ENCODE data around the gene OLFM2.
A peak's percentile ranks its signal among the peaks of the same experiment; 100 is the strongest.
"Not testable (repeated sequence)": the region's sequence is repeated elsewhere in the genome, so short reads cannot be mapped to it uniquely, and the experiment has no call there.

OLFM2 gene

DNA sequence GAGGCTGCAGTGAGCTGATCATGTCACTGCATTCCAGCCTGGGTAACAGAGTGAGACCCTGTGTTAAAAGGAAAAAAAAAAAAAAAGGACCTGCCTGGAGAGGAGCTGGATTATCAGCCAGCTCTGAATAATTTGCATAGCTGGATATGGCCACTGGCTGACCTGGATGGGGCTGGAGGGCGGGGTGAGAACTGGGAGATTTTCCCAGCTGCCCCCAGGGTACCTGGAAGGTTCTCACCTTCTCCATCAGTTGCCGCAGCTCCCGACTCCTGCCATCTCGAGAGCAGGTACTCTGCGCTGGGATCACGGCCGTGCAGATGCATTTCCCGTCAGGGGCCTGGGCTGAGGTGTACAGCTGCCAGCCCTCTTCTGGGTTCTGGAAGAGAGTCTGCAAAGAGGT is 75.9 kb downstream of the OLFM2 start:
- DNase-seq = no peak

DNA sequence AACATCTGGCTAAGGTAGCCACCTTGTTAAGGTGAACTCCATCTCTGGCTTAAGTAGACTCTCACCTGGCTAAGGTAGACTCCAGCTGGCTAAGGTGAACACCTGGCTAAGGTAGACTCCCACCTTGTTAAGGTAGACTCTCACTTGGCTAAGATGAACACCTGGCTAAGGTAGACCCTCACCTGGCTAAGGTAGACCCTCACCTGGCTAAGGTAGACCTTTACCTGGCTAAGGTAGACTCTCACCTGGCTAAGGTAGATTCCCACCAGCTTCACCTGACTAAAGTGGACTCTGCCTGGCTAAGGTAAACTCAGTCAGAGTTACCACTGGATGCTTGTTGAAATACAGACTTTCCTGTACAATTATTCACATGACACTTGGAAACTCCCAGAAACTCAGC is 77.5 kb downstream of the OLFM2 start:
- DNase-seq = peak in 1 of 4 experiments; percentile 8

DNA sequence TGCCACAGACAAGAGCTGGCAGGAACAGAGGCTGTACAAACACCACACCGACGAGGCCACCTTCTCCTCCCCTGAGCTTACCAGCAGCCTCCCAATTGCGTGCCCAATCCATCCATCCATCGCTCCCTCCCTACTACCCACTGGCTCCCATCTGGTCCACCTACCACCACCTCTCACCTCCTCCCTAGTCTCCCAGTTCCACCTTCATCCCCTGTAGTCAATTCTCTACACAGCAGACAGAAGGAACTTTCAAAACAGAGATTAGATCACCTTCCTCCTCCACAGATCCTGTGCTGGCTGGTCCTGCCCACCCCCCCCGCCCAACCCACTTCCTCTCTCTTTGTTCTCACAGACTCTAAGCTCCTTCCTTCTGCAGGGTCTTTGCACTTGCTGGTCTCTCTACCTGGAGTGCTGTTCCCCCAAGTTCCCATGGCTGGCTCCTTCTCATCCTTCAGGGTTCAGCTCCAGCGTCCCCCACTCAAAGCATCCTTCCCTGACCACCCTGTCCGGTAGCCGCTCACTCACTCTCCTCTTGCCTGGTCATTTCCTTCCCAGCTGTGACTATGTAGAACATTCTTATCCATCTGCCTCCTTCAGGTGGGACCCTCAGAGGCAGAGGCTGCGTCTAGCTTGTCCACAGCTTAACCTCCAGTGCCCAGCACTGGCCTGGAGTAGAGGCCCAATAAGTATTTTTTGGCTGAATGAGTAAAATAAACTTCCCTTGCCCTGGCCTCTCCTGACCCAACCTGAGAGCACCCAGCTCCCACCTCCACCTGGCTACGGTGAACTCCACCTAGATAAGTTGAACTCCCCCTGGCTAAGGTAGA is 78.2 kb downstream of the OLFM2 start:
- DNase-seq = peak; percentile 4 to 47 (median 32)

DNA sequence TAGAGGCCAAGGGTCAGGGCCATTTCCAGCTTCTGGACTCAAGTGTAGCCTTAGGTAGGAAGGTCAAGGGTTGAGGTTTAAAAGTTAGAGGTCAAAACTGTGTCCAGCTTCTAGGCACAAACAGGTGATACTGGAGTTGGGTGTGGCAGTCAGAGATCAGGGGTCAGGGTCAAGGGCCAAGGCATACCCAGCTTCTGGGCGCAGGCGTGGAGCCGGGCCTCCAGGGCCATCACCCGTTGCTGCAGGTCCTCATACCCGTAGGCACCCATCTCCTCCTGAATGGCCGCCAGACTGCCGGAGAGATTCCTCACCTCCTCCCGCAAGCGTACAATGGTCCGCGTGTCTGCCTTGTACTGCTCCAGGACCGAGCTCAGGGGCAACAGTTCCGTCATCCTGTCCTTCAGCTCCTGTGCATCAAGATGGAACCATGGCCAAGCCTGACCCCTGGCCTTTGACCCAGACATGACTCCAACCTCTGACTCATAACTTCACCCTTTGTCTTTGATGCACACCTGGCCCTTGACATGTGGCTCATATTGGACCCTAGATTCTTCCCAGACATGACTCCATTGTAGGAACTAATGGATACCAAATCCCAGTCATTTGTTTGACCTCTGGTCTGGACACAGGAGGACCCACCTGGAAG is 79.1 kb downstream of the OLFM2 start:
- DNase-seq = no peak

DNA sequence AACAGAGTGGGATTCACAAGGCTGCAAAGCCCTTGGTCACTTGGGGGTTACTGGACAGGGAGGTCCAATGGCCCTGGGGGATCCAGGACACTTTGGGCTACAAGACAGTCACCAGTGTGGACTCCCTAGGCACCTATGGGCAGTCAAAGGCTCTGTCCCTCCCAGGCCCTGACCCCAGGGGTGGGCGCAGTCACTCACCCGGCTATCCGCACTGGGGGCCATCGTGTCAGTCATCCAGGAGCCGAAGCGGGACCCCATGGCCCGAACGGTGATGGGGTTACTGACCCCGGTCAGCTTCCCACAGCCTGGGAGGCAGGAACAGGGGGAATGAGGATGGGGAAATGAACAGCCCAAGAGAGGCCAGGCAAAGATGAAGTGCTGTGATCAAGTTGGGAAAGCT is 79.7 kb downstream of the OLFM2 start:
- DNase-seq = no peak

DNA sequence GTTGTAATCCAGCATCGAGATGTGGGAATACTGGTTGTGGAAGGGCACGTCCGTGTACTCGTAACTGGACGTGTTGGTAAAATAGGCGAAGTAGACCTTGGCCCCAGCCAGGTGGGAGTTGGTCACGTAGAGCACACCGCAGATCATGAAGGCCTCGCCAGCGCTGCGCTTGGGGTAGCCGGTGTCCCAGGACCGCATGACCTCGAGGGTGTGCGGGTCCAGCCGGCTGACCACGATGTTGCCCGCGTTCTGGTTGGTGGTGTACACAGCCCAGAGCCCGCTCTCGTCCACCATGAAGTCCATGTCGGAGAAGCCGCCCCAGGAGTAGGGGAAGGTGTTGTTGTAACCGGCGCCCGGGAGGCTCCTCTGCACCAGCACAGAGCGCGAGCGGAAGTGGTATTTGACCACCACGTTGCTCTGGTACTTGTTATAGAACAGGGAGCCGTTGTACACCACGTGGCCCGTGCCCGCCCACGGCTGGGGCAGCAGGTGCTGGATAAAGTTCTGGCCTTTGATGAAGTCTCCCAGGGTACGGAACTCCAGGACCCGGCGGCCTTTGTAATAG is 82.0 kb downstream of the OLFM2 start:
- DNase-seq = no peak

DNA sequence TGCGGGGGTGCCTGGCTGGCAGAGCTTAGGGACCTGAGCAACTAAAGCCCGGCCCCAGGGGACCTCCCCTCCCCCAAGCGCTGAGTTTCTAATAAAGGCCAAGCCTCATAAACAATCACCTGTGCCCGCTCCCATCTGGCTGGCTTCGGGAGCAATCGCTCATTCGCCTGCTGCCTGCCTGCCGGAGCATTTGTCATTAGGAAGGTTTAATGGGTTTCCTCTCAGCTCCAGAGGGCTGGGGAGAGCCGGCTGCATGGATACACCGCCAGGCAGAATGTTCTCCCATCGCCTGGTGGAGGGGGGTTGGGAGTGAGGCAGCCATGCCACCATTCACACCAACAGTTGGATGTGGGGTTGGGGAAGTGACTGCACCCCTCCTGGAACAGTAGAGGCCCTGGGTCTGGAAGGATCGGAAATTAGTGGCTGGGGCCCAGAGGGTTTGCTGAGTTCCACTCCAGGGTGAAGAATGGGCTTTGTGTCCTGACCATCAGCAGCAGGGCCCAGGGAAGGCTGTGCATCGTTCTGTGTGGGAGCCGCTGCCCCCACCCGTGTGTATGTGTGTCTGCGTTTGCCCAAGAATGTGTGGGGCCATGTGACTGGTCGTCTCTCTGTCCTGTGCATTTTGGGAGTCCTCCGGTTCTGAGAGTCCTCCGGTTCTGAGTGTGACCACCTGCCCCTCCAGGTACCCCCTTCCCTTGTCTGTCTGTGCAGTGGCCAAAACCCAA is 85.9 kb downstream of the OLFM2 start:
- DNase-seq = no peak

DNA sequence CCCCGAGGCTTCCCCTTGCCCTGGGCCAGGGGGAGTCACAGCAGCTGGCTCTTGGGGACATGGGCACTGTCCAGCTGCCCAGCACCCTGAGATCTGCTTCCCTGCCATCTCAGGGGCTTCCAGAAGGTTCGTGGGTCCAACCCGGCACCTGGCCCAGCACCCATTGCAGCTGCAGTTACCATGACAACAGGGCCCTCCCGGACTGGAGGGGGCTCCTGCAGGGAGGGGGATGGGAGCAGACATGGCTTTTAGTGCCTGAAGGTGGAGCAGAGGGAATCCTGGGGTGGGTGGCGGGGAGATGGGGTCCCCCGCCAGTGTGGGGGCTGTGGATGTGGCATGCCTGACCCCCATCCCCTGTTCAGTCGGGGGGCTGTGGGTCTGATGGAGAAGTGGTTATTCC is 86.5 kb downstream of the OLFM2 start:
- no peak for DNase-seq

DNA sequence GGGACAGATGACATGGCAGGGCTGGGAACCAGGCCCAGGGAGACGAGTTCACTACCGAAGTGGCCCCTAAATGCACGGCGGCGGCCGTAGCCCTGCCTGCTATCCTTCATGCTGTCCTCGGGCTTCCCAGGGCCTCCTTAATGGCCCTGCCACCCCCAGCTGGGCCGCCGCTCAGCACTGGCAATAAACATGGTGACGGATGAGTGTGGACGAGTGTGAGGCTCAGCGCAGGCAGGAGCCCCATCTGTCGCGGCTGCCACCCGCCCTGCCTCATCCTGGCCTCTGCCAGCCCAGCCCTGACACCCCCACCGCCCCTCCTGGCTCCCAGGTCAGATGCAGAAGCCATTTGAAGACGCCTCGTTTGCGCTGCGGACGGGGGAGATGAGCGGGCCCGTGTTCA is 87.6 kb downstream of the OLFM2 start:
- no peak for DNase-seq

DNA sequence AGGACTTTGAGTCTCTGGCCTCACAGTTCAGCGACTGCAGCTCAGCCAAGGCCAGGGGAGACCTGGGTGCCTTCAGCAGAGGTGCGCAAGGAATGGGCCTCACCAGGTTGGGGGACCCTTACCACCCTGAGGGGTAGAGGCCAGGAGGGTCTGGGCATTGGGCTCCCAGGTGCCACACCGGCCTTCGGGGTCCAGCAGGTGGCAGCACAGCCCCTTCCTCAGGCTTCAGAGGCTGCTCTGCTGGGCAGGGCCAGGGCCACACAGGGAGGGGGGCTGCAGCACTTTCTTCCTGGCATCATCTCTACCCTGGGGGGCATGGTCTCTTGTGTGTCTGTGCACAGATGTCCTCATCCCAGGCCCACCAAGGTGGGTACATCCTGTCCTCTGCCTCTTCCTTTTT is 88.3 kb downstream of the OLFM2 start:
- peak in 1 of 4 experiments; percentile 28 for DNase-seq

DNA sequence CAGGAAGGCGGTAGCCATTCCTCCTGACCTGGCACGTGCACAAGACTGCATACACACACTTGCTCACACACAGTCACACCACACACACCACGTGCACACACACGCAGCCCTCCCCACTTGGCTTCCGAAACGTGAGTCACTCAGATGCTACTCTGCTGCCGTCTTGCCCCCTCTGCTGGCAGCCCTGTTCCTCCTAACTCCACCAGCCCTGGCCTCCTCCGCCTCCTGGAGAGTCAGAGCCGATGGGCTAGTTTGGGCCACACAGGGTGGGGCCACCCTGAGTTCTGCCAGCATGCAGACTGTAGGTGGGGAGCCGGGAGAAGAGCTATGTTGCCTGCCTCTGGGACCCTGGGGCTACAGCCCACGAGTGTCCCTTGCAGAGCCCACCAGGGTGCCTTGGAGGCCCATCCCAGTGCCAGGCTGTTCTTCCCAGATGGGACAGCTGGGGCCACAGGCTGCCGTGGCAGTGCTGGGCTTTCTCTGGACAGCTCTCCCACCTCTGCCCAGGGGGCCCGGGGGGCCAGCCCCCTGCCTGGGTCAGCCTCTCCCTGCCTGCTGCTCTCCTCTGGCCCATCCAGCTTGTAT is 89.1 kb downstream of the OLFM2 start:
- peak in 3 of 4 experiments; percentile 10 to 27 (median 27) for DNase-seq

DNA sequence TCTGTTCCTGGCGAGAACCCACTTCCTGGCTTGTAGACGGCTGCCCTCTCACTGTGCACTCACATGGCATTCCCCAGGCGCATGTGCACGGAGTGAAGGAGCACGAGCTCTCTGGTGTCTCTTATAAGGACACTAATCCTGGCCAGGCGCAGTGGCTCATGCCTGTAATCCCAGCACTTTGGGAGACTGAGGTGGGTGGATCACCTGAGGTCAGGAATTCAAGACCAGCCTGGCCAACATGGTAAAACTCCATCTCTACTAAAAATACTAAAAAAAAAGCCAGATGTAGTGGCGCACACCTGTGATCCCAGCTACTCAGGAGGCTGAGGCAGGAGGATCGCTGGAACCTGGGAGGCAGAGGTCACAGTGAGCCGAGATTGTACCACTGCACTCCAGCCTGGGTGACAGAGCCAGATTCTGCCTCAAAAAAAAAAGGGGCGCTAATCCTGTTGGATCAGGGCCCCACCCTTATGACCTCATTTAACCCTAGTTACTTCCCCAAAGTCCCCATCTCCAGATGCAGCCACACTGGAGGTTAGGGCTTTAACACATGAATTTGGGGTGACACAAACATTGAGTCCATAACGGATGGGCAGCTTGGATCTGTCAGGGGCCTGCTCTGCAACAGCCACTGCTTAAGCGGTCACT is 92.6 kb downstream of the OLFM2 start:
- DNase-seq = not testable (repeated sequence)

DNA sequence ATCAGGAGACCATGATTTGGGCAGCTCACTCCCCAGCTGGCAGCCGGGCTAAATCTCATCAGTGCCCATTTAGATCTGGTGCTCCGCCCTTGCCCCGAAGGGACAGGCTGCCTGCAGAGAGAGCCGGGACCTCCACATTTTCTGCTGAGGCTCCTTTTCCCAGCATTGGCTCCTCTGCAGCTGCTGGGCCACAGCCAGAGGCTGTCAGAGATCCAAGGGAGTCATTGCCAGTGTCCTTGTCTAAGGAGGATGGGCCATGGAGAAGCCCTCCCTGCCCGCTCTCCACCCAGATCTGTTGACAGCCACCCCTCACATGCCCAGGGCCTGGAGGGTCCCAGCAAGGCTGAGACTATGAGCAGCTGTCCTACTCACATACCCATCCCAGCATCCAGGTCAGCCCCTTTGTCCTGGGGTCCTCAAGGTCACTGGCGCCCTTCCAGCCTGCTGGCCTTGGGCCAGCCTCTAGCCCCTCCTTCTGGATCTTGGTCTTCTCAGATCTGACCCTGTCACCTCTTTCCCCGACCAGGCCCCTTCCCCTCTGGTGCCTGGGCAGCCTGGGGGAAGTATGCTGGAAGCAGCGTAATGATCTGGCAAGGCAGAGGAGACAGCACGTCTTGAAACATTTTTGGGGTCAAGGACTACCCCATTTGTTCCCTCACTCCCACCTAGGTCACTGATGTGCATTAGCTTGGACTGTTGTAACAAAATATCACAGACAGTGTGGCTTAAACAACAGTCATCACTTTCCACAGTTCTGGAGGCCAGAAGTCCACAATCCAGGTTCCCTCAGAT is 93.3 kb downstream of the OLFM2 start:
- DNase-seq = no peak

DNA sequence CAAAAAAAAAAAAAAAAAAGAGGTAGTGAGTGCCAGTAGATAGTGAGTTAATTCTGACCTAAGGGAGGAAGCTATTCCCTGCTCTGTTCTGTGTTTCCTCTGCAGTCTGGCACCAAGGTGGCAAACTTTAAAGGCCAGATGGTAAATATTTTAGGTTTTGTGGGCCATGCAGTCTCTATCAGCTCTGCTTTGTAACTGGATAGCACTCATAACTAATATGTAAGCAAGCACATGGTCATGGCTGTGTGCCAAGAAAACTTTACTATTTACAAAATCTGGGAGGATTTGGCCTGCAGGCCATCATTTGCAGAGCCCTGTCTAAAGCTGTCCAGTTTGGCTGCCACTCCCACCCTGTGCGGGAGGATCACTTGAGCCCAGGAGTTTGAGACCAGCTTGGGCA is 96.9 kb downstream of the OLFM2 start:
- no peak for DNase-seq

DNA sequence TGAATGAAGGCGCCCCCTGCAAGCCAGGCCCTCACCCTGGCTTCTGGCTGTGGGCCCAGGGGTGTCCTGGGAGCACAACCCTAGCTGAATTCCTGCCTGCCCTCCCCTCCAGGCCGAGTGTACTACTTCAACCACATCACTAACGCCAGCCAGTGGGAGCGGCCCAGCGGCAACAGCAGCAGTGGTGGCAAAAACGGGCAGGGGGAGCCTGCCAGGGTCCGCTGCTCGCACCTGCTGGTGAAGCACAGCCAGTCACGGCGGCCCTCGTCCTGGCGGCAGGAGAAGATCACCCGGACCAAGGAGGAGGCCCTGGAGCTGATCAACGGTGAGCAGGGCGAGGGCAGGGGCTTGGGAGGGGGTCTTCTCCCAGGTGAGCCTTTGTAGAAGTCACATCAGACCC is 98.0 kb downstream of the OLFM2 start:
- no peak for DNase-seq

DNA sequence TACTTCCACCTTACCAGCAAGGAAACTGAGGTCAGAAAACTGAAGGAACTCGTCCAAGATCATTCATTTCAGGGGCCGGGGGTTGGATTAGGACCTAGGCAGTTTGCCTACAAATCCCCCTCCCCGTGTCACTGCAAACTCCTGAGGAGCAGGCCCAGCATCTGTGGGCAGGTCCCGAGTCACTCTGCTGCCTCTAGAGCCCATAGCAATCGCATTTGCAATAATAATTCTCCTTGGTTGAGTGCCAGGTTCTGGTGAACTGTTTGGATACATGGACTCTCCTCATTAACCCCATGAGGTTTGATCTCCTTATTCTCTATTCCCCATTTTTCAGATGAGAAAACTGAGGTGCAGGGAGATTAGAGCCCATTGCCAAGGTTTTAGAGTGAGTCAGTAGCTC is 100.3 kb downstream of the OLFM2 start:
- peak in 3 of 4 experiments; percentile 20 to 37 (median 31) for DNase-seq

DNA sequence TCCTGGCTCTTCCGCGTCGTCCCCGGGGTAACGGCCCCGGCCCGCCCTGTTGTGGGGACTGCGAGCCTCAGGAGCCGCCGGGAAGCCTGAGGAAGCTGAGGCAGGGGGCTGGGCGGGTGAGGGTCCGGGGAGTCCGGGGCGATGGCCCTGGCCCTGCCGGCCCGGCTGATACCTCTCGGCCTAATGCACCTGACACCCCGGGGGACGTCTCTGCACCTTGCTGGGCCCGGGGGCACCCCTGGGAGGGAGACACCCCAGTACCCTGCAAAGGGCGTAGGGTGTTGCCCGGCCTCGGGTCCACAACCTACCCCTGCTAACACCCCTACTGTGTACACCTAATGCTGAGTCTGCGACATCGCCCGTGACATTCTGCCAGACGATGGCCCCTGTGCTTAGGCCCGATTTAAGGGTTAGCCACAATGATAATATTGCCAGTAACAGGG is 100.8 kb downstream of the OLFM2 start:
- no peak for DNase-seq

DNA sequence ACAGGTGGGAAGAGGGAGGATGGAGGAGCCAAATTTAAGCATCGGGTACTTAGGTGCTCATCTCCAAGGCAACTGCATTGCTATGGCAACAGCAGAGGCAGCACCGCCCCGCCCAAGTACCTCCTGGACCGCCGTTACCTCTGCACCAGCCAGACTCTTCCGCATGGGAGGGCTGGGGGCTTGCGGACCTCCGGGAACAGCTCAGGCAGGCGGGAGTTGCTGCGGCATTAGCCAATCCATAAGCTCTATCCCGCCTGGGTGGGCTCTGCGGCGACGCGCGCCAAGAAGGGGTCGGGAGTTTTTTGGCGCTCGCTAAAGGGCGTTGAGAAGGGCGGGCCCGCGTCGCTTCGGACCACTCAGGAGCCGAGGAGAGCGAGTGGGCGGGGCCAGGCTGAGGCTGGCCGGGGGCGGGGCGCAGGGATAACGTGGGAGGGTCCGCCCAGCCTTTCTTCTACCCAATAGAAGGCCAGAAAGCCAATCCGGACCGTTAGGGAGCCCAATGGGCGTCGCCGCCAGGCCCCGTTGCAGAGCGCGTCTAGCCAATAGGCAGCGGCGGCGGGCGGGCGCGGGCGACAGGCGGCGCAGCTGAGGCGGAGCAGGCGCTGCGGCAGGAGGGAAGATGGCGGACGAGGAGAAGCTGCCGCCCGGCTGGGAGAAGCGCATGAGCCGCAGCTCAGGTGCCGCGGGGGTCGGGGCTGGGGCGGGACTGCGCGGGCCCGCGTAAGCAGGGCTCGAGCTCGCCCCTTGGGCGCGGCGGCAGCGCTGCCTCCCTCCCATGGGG is 101.4 kb downstream of the OLFM2 start, which contains the start of gene PIN1:
TSS of gene PIN1 (plus strand) at position 593 of the 781 bp plus-strand sequence. CDS start at position 620, 27 bp downstream.
- peak; percentile 99 to 100 (median 100) for DNase-seq

DNA sequence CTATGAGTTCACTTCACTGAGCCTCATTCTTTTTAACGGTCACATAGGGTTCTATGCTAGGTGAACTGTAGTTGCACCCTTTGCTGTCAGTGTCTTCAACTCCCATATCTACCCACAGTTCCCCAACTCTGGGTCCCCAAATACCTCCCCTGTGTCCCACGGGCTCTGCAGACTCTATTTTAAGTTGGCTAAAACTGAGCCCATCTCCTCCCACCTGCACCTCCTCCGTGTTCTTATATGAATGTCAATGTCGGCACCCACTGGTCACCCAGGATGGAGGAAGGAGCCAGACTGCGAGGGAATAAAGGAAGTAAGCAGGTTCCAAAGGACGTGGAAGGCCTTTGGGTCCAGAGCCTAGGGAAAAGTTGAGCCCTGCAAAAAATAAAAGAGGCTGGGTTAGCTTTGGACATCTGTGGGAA is 102.0 kb downstream of the OLFM2 start:
- DNase-seq = no peak

DNA sequence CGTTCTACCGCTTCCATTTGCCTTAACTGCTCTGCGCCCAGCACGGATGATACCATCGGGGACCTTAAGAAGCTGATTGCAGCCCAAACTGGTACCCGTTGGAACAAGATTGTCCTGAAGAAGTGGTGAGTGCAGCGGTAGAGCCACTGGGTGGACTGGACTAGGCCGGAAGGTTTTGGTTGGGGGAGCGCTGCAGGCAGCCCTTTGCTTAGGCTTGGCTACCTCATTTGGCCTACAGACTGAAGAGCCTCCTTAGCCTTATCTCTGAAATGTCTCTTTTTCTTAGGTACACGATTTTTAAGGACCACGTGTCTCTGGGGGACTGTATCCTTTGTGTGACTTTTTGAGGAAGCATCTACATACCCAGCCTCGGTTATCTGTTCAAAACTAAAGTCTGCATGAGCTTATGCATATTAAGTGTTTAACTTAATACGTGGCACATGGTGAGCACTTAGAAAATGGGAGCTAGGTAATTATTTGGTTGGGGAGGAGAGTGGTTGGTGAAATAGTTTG is 107.7 kb downstream of the OLFM2 start:
- no peak for DNase-seq

Measured in suppressor macrophage (primary cell).